Natural killer cell (primary cell): Measurements from ENCODE around the gene MYOD1. TPM values are rescaled to one million over a fixed set of nuclear protein-coding genes. Genes with fewer than 3 reads are reported as not detected.

Experiments used
- ATAC-seq, 3 donors: fragments of 150-1000 bp in 2 of 3; fragments of 200-7000 bp in 1 of 3; cut with Tn5 transposase; 1 replicate in 1 of 3; 2 replicates in 2 of 3; pipeline ENCODE4 v1.10.0; 2021; ENCODE audit warnings: mild to moderate bottlenecking in 2 of 3, moderate library complexity in 2 of 3
- DNase-seq, 2 donors: peaks; one replicate each; pipeline versions ENCODE4 v3.0.0 to v3.0.0-alpha.2; 2013 to 2021; ENCODE audit warnings: mixed read lengths in 1 of 2
- H3K27ac ChIP-seq: one replicate; pipeline ENCODE4 v1.5.1; 2013; ENCODE audit warnings: mild to moderate bottlenecking, low read length
- H3K27me3 ChIP-seq: one replicate; pipeline ENCODE4 v1.6.1; 2013; ENCODE audit warnings: low read length; ENCODE audit not compliant: control insufficient read depth, insufficient read depth
- H3K36me3 ChIP-seq: one replicate; pipeline ENCODE4 v1.6.1; 2013; ENCODE audit warnings: low read length; ENCODE audit not compliant: control insufficient read depth, insufficient read depth
- H3K4me1 ChIP-seq: one replicate; pipeline ENCODE4 v1.6.1; 2013; ENCODE audit warnings: low read length; ENCODE audit not compliant: control insufficient read depth, insufficient read depth
- H3K4me3 ChIP-seq: one replicate; pipeline ENCODE4 v1.5.1; 2013; ENCODE audit warnings: low read length
- H3K9me3 ChIP-seq: one replicate; pipeline ENCODE4 v1.6.1; 2013; ENCODE audit warnings: low read length; ENCODE audit not compliant: control insufficient read depth, insufficient read depth
- H3K27ac Mint-ChIP-seq, 2 donors: one replicate each; pipeline ENCODE4 v1.8.0; 2022; ENCODE audit warnings: mild to moderate bottlenecking in 2 of 2, mixed read lengths in 2 of 2, moderate library complexity in 1 of 2
- H3K27me3 Mint-ChIP-seq, 2 donors: one replicate each; pipeline ENCODE4 v1.8.0; 2022; ENCODE audit warnings: low read depth in 2 of 2, mixed read lengths in 2 of 2
- H3K36me3 Mint-ChIP-seq: one replicate; pipeline ENCODE4 v1.8.0; 2022; ENCODE audit warnings: mixed read lengths
- H3K4me1 Mint-ChIP-seq, 2 donors: one replicate each; pipeline ENCODE4 v1.8.0; 2022; ENCODE audit warnings: mixed read lengths in 2 of 2
- H3K4me3 Mint-ChIP-seq: one replicate; pipeline ENCODE4 v1.8.0; 2022; ENCODE audit warnings: mild to moderate bottlenecking, moderate library complexity, mixed read lengths
- H3K9me3 Mint-ChIP-seq, 2 donors: one replicate each; pipeline ENCODE4 v1.8.0; 2022; ENCODE audit warnings: mixed read lengths in 2 of 2
- CTCF ChIP-seq: fragments of 200-600 bp; IDR thresholded peaks from one replicate; pipeline ENCODE4 v1.8.0; 2022; ENCODE audit warnings: antibody characterized with exemption
- WGBS: methylation state at CpG from one replicate; pipeline ENCODE4 v1.1.7; 2013; ENCODE audit warnings: missing lambda C conversion rate; ENCODE audit not compliant: insufficient coverage; 5-methylcytosine and 5-hydroxymethylcytosine counted together
- intact Hi-C: fragments of 100-400 bp; cut with micrococcal nuclease; formaldehyde crosslinking; loops from one replicate; pipeline ENCODE4 v1.14.2; 2022
- total RNA-seq, 4 donors: library from RNA; stranded (reverse); fragments of 120-200 nt in 1 of 4; gene quantifications; one replicate each; pipeline versions ENCODE4 v1.2.3 to v1.2.4, GENCODE V29; 2013 to 2022

MYOD1 gene
- total RNA-seq, 3 donors from 2014 or later (not counting 1 experiment from before 2014, with no cell fraction given): not detected

DNA sequence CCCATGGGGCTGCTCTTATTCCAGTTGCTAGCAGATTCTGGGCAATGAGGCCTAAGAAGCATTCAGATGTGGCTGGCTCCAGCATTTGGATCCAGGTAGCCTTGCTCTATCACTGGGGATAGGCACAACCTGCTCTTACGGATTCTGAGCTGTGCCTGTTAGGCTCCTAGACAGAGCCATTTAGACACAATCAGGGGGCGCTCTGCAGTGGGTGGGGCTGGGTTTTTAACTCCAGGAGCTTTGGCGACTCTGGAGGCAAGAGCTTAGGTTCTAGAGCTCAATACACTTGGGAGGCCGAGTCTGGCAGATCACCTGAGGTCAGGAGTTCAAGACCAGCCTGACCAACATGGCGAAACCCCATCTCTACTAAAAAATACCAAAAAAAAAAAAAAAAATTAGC is 47.2 kb downstream of the MYOD1 start:
- no peaks in the 10 kb centered on the region for H3K36me3 Mint-ChIP-seq

GRCh38 chr11:17767301-17767885 is 48.0 kb downstream of the MYOD1 start:
- DNase-seq (no peak), ATAC-seq (no peak)
- no peaks in the 10 kb centered on the region for H3K9me3 ChIP-seq
- Mint-ChIP-seq H3K27me3 (no peaks in the 10 kb centered on the region), H3K4me1 (no peaks in the 10 kb centered on the region), H3K9me3 (no peaks in the 10 kb centered on the region), H3K36me3 (no peaks in the 10 kb centered on the region), H3K4me3 (no peak overlapping the region), H3K27ac (no peak overlapping the region)
- no peaks in the 10 kb centered on the region for H3K27me3 ChIP-seq
- H3K27ac ChIP-seq: no peak overlapping the region
- no peak for TF ChIP-seq CTCF
- no peak overlapping the region for H3K4me3 ChIP-seq
- 88% methylated on average over 7 of the region's 7 CpGs for WGBS
- intact Hi-C loops: no loop called here
- H3K36me3 ChIP-seq: no peaks in the 10 kb centered on the region
- no peaks in the 10 kb centered on the region for H3K4me1 ChIP-seq

More for the DNA sequence above, 47.2 kb downstream of the MYOD1 start:
- intact Hi-C loops: no loop called here
- H3K9me3 ChIP-seq: no peaks in the 10 kb centered on the region
- Mint-ChIP-seq H3K27me3 (no peaks in the 10 kb centered on the region), H3K4me3 (no peak overlapping the region), H3K4me1 (no peaks in the 10 kb centered on the region), H3K9me3 (no peaks in the 10 kb centered on the region), H3K27ac (no peak overlapping the region)
- ATAC-seq (no peak), DNase-seq (no peak)
- no peak overlapping the region for H3K27ac ChIP-seq
- 71% methylated on average over 5 of the region's 5 CpGs for WGBS
- no peaks in the 10 kb centered on the region for H3K4me1 ChIP-seq
- H3K4me3 ChIP-seq: no peak overlapping the region
- TF ChIP-seq CTCF: no peak
- H3K27me3 ChIP-seq: no peaks in the 10 kb centered on the region
- H3K36me3 ChIP-seq: no peaks in the 10 kb centered on the region

DNA sequence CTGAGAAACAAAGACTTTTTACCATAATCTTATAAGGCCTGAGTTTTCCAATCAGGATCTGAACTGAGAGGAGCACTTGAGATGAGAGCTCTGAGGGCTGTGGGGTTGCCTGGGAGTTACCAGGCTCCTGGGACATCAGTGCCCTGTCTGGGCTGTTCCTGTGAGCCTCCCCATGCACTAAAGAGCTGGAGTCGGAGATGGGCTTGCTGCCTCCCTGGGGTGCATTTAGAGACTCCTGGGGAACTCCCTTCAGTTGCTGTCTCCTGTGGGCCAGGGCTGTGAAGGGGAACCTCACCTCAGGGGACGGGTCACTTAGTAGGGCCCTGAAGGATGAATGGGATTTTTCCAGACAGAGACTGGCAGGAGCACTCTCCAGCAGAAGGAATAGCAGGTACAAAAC is 48.5 kb downstream of the MYOD1 start:
- Histone ChIP-seq H3K9me3 (no peaks in the 10 kb centered on the region), H3K4me1 (no peaks in the 10 kb centered on the region), H3K27me3 (no peaks in the 10 kb centered on the region), H3K36me3 (no peaks in the 10 kb centered on the region), H3K4me3 (no peak overlapping the region), H3K27ac (no peak overlapping the region)
- no peak overlapping the region for H3K4me3 Mint-ChIP-seq
- no peaks in the 10 kb centered on the region for H3K27me3 Mint-ChIP-seq
- no peaks in the 10 kb centered on the region for H3K9me3 Mint-ChIP-seq
- DNase-seq (no peak), ATAC-seq (no peak)
- 77% methylated on average over 2 of the region's 2 CpGs for WGBS
- H3K36me3 Mint-ChIP-seq: no peaks in the 10 kb centered on the region
- H3K27ac Mint-ChIP-seq: no peak overlapping the region
- TF ChIP-seq CTCF: no peak
- intact Hi-C loops: no loop called here
- no peaks in the 10 kb centered on the region for H3K4me1 Mint-ChIP-seq

DNA sequence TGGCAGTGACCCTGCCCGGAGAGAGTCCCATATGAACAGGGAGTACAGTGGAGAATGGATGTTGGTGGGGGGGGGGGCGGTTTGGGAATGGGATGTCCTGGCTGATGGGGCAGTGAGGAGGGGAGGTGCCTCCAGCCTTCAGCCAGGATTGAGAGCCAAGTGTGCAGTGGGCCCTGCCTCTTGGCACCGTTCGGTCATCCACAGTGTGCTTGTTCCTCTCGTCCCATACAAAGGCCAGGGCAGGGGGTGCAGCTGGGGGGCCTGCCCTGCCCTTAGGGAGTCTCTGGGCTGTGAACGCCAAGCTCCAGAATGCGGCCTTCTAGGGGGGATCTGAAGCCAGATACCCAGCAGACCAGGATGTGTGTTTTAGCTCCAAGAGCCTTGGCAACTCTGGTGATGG is 49.2 kb downstream of the MYOD1 start:
- H3K36me3 ChIP-seq: no peaks in the 10 kb centered on the region
- intact Hi-C loops: no loop called here
- 98% methylated on average over 7 of the region's 7 CpGs for WGBS

More for the DNA sequence above, 49.2 kb downstream of the MYOD1 start:
- TF ChIP-seq CTCF: no peak
- Histone ChIP-seq H3K4me3 (no peak overlapping the region), H3K9me3 (no peaks in the 10 kb centered on the region), H3K4me1 (no peaks in the 10 kb centered on the region), H3K27me3 (no peaks in the 10 kb centered on the region), H3K27ac (no peak overlapping the region)
- H3K4me3 Mint-ChIP-seq: no peak overlapping the region
- ATAC-seq (no peak), DNase-seq (no peak)
- H3K27me3 Mint-ChIP-seq: no peaks in the 10 kb centered on the region
- no peaks in the 10 kb centered on the region for H3K36me3 Mint-ChIP-seq
- no peaks in the 10 kb centered on the region for H3K4me1 Mint-ChIP-seq
- H3K9me3 Mint-ChIP-seq: no peaks in the 10 kb centered on the region
- no peak overlapping the region for H3K27ac Mint-ChIP-seq
